GM18508 (cell line): ENCODE data around the gene TACC2.

Experiments
- ATAC-seq: cut with Tn5 transposase; IDR thresholded peaks from one replicate; pipeline ENCODE4 v1.9.1; 2021; ENCODE audit warnings: moderate number of reproducible peaks; ENCODE audit not compliant: insufficient read depth, unreplicated experiment

Gene TACC2

DNA sequence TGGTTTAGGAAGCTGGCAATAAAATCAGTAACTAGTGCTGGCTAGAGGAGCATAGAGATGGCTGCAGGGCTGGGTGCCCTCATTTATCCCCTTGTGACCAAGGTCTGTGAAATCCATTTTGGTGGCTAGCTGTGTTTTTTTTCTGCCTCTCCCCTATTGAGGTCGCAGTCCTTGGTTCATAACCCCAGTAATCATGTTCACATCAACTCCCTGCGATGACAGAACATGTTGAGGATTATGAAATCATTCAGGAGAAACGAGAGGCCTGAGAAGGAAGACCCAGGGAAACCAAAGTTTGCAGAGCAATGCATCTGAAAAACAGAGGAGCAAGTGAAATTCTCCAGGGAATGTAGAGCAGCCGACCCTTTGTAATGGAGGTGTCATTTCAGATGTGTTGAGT lies 126.9 kb downstream of the TACC2 start:
- no peak for ATAC-seq

GRCh38 chr10:122116331-122116730 lies 127.4 kb downstream of the TACC2 start:
- ATAC-seq = no peak

DNA sequence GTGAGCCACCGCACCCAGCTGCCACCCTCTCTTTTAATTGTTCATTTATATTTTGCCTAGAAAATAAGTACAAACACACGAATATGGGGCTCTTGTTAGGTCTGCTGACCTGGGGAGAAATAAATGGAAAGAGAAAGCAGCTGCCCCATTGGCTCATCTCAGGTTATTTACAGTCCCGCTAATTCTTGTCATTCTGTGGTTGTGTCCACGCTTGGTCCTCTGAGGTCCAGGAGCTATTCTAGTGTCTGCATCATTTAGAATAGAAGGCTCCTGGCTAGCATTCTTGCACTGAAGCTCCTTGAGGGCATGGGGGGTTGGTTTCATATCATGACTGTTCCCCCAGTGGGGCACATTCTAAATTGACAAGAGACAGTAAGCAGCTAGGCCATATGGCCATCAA lies 128.5 kb downstream of the TACC2 start:
- no peak for ATAC-seq

DNA sequence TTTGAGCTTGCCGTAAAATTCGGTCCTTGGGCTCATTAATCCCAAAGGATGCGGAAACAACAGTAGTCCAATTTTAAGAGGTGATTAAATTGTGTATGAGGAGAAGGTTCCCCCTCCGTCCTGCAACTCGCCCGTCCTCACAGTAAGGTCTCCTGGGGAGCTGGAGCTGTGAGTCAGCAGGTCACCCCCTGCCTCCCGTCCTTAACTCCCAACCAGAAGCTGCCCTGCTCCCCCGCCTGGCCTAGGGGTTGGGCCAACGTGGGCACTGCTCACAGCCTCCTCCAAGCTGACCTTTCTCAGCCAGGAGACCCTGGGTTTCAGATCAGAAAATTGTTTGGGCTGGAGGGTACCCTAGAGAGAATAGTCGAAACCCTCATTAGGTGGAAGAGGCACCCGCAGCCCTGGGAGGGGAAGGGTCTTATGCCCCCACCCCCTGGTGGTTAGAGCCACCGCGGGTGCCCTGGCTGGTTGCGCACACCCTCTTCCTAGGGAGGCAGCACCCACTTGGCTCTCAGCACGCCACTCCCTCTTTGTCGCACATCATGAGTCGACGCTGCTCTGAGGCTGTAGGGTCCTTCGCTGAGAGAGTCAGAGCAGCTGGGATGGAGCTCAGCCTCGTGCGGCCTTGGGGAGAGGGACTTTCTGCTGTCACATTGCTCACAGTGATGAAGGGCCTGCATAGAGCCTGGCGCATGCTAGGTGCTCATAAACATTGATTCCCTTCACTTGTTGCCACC lies 131.2 kb downstream of the TACC2 start:
- no peak for ATAC-seq

DNA sequence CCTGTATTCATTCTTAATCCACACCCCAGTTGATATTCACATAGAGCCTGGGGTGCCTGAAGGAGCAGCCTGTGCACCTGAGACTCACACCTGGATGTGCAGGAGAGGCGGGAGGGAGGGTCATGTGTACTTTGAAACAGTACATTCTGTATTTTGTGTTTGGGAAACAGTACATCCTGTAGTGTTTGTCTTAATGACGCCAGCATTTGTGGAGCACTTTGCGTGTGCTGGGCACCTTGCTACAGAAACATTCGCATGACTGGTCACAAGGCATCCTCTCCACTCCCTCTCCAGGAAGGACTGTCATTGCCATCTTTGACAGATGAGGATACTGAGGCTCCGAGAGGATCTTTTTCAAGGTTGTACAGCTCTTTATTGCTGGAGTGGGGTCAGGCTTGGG lies 132.1 kb downstream of the TACC2 start:
- no peak for ATAC-seq

GRCh38 chr10:122122493-122122892 lies 133.5 kb downstream of the TACC2 start:
- no peak for ATAC-seq

DNA sequence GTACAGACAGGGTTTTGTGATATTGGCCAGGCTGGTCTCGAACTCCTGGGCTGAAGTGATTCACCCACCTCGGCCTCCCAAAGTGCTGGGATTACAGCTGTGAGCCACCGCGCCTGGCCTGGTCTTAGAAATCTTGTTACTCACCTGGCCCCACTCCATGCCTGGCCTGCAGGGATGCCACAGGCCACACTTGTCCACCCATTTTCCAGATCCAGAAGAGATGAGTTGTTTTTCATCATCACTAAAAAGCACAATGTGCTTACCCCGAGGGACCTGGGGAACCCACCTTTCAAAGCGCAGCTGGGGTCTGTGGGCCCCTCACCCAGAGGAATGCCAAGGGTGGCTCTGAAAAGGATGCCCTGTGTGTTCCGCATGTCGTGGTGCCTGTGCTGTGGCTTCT lies 134.2 kb downstream of the TACC2 start:
- no peak for ATAC-seq

DNA sequence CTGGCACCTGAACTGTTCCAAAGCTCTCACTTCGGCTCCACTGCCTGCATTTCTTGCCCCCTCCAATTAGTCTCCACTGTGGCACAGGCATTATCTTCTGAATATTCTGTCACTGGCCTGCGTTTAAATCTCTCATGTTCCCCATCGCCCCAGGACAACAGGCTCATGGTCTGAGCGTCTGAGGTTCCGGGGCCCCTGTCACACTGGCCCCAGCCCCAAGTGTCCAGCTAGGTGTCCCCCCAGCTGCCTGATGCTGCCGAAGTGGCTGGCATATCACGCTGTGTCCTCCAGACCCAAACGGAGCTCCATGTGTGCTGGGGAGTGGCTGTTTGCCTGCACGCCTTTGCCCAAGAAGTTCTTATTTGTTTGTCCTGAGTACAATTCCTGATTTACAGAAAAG lies 135.4 kb downstream of the TACC2 start:
- no peak for ATAC-seq

GRCh38 chr10:122124808-122125207 lies 135.8 kb downstream of the TACC2 start:
- ATAC-seq = no peak

- no peak for ATAC-seq
Observed at GRCh38 chr10:122126763-122127659, 138.0 kb downstream of the TACC2 start.

- ATAC-seq = no peak
Observed at GRCh38 chr10:122127943-122128342, 139.0 kb downstream of the TACC2 start.

DNA sequence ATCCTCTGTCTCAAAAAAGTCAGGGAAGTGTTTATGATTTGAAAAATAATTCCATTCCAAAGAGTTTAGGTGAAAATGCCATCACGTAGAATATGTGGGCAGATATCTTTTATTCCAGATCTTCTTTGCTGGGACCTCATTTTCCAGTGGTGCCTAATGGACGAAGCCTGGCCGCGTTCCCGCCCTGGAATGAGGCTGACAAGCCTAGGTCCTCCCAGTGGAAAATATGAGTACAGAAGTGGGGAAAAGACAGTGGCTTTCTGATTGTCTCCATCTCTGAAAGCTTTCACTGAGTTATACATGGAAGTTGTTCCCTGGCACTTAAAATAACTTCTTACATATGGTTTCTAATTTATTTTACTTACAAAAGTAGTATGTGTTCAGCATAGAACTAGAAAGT lies 139.4 kb downstream of the TACC2 start:
- no peak for ATAC-seq

- ATAC-seq = no peak
Observed at GRCh38 chr10:122130474-122131110, 141.6 kb downstream of the TACC2 start.

DNA sequence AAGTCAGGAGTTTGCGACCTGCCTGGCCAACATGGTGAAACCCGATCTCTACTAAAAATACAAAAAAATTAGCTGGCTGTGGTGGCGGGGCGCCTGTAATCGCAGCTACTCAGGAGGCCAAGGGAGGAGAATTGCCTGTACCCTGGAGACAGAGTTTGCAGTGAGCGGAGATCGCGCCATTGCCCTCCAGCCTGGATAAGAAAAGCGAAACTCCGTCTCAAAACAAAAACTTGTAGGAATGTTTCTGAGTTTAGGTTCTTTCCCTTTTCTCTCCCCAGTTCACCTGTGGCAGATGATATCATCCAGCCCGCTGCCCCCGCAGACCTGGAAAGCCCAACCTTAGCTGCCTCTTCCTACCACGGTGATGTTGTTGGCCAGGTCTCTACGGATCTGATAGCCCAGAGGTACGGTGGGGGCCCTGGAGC lies 143.4 kb downstream of the TACC2 start:
- ATAC-seq = no peak

DNA sequence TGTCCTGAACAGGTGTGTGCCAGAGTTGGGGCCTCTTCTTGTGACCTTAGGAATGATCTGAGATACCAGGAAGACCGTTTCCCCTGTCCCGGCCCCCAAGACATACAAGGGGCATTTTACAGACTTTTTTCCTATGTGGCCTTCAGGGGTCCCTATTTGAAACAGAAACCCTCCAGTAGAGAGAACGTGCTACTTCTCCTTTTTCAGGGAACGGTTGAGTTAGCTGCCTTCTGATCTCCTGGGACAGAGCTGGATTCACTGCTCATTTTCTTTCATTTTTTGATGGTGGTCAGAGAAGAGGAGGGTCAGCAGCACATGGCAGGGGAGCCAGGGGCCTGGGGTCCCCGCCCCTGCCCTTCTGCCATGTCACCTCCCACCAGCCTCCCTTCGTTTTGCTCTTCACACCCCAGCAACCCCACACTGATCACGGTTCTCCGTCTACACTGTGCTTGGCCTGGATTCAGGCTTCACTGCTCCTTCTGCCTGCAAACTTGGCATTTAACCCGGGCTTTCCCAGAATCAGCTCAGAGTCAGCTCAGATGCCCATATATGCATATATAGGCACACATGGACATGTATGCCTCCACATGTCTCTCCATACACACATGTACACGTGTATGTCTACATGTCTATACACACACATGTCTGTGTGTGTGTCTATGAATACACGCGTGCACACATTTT lies 144.1 kb downstream of the TACC2 start:
- no peak for ATAC-seq

DNA sequence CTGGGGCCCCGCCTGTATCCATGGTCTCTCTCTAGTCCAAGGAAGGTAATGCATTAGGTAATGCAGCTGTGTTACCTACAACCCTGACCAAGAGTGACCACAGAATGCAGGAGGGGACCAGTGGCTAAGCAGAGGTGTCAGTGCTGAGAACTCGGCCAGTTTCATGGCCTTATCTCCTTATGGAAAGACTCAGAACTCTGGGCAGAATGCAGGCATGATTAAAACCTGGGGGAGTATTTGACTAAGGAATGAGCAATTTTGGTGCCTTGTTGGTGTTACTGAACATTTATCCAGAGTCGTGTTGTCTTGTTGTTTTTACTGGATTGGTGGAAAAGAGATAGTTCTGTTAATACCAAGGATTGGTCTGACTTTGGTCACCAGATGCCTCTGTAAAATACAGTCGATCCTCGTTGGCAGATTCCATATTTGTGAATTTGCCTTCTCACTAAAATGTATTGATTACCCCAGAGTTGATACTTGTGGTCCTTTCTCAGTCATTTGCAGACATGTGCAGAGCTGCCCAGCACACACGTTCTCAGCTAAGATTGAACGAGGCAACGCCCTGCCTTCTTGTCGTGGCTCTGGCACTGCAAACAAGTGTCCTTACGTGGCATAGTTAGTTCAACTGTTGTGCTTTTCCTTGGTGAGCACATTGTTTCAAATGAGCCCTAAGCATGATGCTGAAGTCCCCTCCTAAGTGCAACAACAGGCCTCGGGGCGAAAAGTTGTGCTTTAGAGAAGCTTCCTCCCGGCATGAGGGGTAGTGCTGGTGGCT lies 146.5 kb downstream of the TACC2 start:
- no peak for ATAC-seq

DNA sequence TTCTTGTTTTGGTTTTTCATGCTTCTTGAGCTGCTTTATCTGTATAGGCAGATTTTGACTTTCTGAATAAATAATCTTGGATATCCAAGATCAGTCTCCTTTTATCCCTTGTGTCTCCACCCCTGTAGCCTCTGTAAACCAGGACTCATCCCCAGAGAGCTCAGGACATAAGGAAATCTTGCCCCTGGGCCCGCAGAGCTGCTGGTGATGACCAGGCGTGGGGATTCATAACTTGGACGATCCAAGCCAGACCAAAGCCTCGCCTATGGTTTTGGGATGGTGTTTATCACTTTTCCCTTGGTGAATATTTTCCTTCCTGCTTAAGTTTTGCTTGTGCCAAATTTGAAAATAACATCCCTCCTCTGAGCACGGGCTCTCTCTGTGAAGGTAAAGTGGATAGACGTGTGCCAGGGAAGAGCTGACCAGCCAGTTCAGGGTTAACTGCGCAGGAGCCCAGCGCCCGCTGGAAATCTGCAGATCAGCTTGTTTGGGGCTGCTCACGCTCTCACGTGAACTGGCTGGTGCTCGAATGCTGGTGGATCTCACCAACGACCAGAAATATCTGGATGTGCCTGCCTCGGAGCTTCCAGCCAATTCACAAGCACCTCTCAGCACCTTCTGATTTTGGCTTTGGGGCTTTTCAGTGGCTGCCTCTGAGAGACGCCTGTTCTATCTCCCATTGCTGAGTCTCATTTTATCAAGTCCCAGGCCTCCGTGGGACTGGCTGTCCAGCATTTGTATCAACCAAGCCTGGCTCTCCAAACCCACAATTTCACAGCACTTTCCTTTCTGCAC lies 150.1 kb downstream of the TACC2 start:
- ATAC-seq = no peak

DNA sequence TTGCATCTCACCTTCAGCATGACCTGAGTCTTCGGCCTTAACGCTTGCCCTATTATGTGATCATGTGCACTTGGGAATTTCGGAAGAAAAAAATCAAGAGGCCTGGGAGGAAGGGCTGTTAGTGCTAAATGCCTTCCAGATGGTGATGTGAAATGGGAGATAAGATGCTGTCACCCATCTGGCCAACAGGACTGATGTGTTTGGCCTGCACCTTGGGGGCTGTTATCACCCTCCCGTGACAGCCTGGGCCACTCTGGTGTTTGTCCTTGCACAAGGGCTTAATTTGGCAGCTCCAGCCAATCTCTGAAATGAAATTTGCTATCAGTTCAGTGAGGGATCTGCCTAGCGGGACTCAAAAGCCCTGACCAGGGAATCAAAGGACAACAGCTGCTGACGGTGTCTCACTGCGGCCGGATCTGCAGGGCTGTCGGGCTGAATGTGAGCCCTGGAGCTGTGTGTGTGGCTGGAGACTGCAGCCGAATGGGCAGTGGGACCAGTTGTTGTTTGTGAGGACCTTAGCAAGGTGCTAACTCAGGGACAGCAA lies 150.7 kb downstream of the TACC2 start:
- ATAC-seq = no peak

DNA sequence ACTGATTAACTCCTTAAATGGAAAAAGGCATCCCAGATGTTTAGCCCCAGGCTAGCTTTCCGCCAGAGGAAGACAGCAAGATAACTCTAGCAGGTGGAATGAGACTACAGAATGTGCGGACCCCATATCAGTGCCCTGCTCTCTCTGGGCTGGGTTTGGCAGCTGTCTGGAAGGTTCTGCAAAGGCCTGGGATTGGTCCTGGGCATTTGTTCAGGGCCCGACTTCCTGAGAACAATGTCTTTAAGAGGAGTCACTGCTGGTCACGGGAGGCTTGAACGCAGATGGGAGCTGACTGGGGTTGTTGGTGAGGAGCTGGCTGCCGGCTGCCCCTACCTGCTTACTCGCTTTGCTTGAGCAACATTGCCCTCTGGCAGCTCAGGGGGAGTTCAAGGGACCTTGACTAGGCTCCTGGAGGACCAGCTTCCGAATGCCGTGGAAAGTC lies 151.5 kb downstream of the TACC2 start:
- ATAC-seq = no peak
